ENCODE measurements around the gene MYF5.

The MYF5 gene

DNA sequence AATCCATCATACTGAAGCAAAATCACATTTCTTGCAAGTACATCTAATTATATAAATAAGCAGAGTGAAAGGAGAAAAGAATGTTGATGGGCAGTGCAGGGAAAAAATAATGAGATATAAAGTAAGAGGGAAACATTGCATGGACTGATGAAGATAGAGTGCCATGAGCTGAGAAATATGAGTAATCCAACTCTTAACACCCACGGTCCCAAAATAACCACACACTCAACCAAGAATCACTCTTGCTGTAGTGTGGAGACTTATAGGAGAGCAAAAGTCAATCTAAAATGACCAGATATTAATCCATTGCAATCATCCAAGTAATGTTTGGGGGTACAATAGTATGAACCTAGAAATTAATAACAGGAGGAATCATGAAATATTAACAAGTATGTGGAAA is 40.2 kb downstream of the MYF5 start:
- FAIRE-seq (no peak), DNase-seq (ENCODE audit: insufficient read length, low spot score) (no peak)

DNA sequence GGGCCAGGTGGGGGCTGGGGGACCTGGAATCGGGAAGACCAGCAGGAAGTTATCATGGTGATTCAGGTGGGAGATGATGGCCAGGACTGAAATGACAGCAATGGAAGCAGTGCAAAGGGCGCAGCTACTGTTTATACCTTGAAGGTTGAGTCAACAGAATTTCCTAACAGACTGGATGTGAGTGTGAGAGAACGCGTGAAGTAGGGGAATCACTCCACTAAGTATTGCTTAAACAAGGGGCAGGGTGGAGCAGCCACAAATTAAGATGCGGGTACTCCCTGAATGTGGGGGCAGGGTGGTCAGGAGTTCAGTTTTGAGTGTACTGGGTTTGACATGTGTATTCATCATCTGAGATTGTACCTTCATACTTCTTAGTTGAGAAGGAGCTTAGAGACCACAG is 45.1 kb downstream of the MYF5 start:
- DNase-seq (ENCODE audit: insufficient read length, low spot score) (no peak), FAIRE-seq (no peak)

- FAIRE-seq (no peak), DNase-seq (ENCODE audit: insufficient read length, low spot score) (peak; percentile 5)
Measured at GRCh38 chr12:80763874-80764273, 47.2 kb downstream of the MYF5 start.

DNA sequence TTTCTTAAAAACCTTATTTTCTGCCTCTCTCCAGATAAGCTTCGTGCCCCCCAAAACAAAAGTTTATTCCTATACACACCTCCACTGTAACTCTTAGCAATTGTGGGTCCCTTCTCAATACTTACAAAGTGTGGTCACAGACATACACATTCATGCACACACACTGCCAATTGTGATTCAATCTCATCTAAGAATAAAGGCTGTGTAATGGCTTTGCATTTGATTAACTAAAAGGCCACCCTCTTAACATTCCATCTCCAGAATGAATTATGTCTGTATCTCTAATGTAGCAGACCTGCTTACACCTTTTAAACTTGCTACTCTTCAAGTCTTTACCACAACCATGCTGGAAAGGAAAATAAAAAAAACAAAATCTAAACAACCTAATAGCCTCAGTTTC is 49.5 kb downstream of the MYF5 start:
- no peak for DNase-seq (ENCODE audit: insufficient read length, low spot score)
- FAIRE-seq: no peak

DNA sequence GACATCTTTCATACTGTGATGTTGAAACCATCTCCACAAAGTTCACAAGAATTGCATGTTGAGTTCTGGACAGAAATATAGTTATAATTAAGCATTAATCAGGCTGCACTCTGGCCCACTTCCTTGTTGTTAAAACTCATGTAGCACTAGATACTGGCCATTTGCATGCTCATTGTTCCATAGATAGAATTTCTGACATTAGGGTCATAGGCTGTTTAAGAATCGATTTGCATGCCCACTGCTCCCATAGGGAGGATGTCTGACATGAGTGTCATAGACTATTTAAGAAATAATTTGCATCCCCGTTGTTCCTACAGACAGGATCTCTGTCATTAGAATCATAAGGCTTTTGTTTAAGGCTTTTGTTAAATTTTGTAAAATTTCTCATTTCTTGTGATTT is 50.2 kb downstream of the MYF5 start:
- no peak for DNase-seq (ENCODE audit: insufficient read length, low spot score)
- no peak for FAIRE-seq
